Measurements from ENCODE around the gene ODAD3.
A peak's percentile ranks its signal among the peaks of the same experiment; 100 is the strongest.
"Not testable (repeated sequence)": the region's sequence is repeated elsewhere in the genome, so short reads cannot be mapped to it uniquely, and the experiment has no call there.

Gene ODAD3

GRCh38 chr19:11435057-11435832, at the start of gene ODAD3, which contains the start of gene PRKCSH:
Gene ODAD3, minus strand, starts transcription at chr19:11435121. Its CDS starts 105 bp downstream, at chr19:11435016.
Gene PRKCSH, plus strand, starts transcription at chr19:11435635. Its CDS starts 483 bp downstream, at chr19:11436118.
- peak; percentile 100 for DNase-seq (ENCODE audit: low read depth)

GRCh38 chr19:11483366-11484111, 48.6 kb upstream of the ODAD3 start:
- DNase-seq (ENCODE audit: low read depth) = no peak

GRCh38 chr19:11482384-11483050, 47.6 kb upstream of the ODAD3 start:
- DNase-seq (ENCODE audit: low read depth) = peak; percentile 79

- peak; percentile 59 for DNase-seq (ENCODE audit: low read depth)
Observed at GRCh38 chr19:11481534-11482383, 46.8 kb upstream of the ODAD3 start.

GRCh38 chr19:11480715-11481533, 46.0 kb upstream of the ODAD3 start, which contains the start of gene ELAVL3:
Gene ELAVL3, minus strand, starts transcription at chr19:11481046. Its CDS starts 438 bp downstream, at chr19:11480608.
- DNase-seq (ENCODE audit: low read depth) = no peak

- DNase-seq (ENCODE audit: low read depth) = no peak
Observed at GRCh38 chr19:11479898-11480714, 45.2 kb upstream of the ODAD3 start.

GRCh38 chr19:11479090-11479897, 44.4 kb upstream of the ODAD3 start:
- peak; percentile 33 for DNase-seq (ENCODE audit: low read depth)

GRCh38 chr19:11478167-11479089, 43.5 kb upstream of the ODAD3 start:
- no peak for DNase-seq (ENCODE audit: low read depth)

- no peak for DNase-seq (ENCODE audit: low read depth)
Observed at GRCh38 chr19:11475861-11476260, 40.9 kb upstream of the ODAD3 start.

- not testable (repeated sequence) for DNase-seq (ENCODE audit: low read depth)
Observed at GRCh38 chr19:11475343-11475742, 40.4 kb upstream of the ODAD3 start.

- no peak for DNase-seq (ENCODE audit: low read depth)
Observed at GRCh38 chr19:11473725-11474124, 38.8 kb upstream of the ODAD3 start.

GRCh38 chr19:11468266-11468845, 33.4 kb upstream of the ODAD3 start:
- DNase-seq (ENCODE audit: low read depth) = not testable (repeated sequence)

GRCh38 chr19:11465600-11465999, 30.7 kb upstream of the ODAD3 start:
- no peak for DNase-seq (ENCODE audit: low read depth)

- no peak for DNase-seq (ENCODE audit: low read depth)
Observed at GRCh38 chr19:11464333-11465265, 29.7 kb upstream of the ODAD3 start.

- no peak for DNase-seq (ENCODE audit: low read depth)
Observed at GRCh38 chr19:11463391-11463790, 28.5 kb upstream of the ODAD3 start.

- DNase-seq (ENCODE audit: low read depth) = no peak
Observed at GRCh38 chr19:11461453-11461852, 26.5 kb upstream of the ODAD3 start.

Measured in ELR (cell line).